Non-pigmented ciliary epithelial cell (primary cell): Measurements from ENCODE around the gene EGLN2.
"Not testable (repeated sequence)": the region's sequence is repeated elsewhere in the genome, so short reads cannot be mapped to it uniquely, and the experiment has no call there.

Experiments used
- DNase-seq: peaks from one replicate; pipeline ENCODE4 v3.0.0-alpha.2; 2010; ENCODE audit warnings: low read depth

Gene EGLN2

DNA sequence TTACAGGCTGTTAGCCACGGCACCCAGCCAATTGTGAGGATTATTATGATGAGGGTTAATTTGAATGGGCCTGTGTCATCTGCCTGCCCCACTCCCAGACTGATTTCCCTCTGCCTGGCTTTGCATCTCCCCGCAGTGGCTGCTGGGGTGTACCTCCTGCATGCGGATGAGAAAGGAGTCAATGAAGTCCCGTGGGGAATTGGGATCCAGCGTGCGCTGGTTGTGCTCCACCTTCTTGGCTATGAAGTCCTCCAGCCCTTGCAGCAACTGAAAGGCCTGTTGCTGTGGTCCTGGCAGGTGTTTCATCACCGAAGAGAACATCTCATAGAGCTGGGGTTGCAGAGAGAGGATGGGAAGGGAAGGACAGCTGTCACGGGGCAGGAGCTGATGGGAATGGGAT, 47.7 kb downstream of the EGLN2 start:
- not testable (repeated sequence) for DNase-seq

DNA sequence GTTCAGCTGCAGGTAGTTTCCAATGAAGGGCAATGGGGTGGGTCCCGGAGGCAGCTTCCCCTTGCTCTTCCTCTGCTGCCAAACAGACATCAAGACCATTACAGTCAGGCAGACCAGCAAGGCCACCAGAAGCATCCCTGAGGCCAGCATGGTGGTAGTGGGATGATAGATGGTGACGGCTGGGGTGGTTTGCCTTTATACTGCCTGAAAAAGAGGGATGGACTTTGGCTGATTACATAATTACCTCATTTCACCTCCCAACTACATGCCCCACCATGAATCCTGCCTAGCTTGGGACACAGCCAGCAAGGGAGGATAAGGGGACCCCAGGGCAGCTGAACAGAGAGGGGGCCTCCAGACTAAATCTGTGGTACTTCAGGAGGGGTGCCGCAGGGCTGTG, 51.3 kb downstream of the EGLN2 start, which contains the start of gene CYP2A6:
TSS of gene CYP2A6 (minus strand) at position 171 of the 400 bp plus-strand sequence. CDS start at position 150, 21 bp downstream.
- DNase-seq, result not testable (repeated sequence)

DNA sequence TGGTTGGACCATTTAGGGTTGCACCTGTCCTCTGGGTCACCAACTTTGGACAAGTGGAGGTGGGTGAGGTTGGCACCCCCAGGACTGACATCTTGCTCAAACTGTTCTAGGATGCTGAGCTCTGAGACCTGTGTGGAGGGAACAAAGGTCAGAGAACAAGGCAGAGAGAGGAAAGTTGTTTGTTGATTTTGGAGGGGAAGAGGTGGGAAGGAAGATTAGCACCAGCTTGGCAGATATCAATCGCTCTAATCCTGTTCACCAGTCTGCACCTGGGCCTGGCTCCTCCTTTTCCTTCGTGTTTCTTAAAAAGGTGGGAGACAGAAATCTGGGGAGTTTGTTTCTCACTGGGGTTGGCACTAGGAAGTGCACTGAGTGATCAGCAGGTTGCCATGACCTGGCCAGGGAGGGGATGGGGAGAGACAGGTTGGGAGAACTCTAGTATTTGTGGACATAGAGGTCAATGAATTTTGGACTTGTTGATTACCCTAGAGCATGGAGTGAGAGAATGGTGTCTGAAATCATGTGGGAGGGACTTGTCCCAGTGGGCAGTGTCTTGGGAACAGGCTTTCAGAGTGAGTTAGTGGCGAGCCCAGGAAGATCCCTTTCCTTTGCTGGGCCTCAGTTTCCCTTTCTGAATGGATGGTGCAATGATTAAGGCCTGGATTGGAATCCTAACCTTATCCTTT, 53.6 kb downstream of the EGLN2 start:
- not testable (repeated sequence) for DNase-seq
